A549 (cell line): ENCODE data around the gene CRYBB2. TPM values are rescaled to one million over a fixed set of nuclear protein-coding genes. Genes with fewer than 3 reads are reported as not detected.

Experiments
- ATAC-seq, 2 experiments: fragments of 200-7000 bp in 1 of 2; fragments of >200 bp in 1 of 2; cut with Nextera tagmentation in 1 of 2; cut with Tn5 transposase in 1 of 2; 3 replicates each; pipeline versions ENCODE4 v1.8.0 to v1.9.1; 2018 to 2020; ENCODE audit warnings: mild to moderate bottlenecking in 1 of 2, moderate library complexity in 1 of 2
- CTCF ChIA-PET: fragments of 300-600 bp; sonication (Branson Sonifier 250); formaldehyde crosslinking; extraction: SDS; loops from one replicate; lab custom pipeline; 2021; ENCODE audit warnings: antibody characterized with exemption, inconsistent platforms; lab: Yijun Ruan, JAX
- POLR2A ChIA-PET: fragments of 350-600 bp; formaldehyde crosslinking; extraction: SDS; loops from one replicate; lab custom pipeline; 2021; ENCODE audit warnings: antibody characterized with exemption, inconsistent platforms; lab: Yijun Ruan, JAX
- DNase-seq, 2 experiments: peaks; one replicate each; pipeline versions ENCODE4 v3.0.0 to v3.0.0-alpha.2; 2011 to 2016; ENCODE audit warnings: low read depth in 1 of 2, low spot score in 1 of 2
- FAIRE-seq: peaks from 2 replicates; lab custom pipeline; 2011; peaks lifted over from hg19 to GRCh38; lab: Jason Lieb, UNC
- H3K27ac ChIP-seq, 2 experiments: fragments of >200 bp; sonication (Bioruptor Twin); formaldehyde crosslinking; 3 replicates each; pipeline ENCODE4 v1.5.1; 2016 to 2017
- H3K4me1 ChIP-seq: fragments of >200 bp; sonication (Bioruptor Twin); formaldehyde crosslinking; 3 replicates; pipeline ENCODE4 v1.6.1; 2016
- H3K4me2 ChIP-seq: fragments of >200 bp; sonication (Bioruptor Twin); formaldehyde crosslinking; 3 replicates; pipeline ENCODE4 v1.6.1; 2016
- H3K4me3 ChIP-seq: fragments of >200 bp; sonication (Bioruptor Twin); formaldehyde crosslinking; 3 replicates; pipeline ENCODE4 v1.5.1; 2016
- H3K9me3 ChIP-seq: fragments of >200 bp; sonication (Bioruptor Twin); formaldehyde crosslinking; 3 replicates; pipeline ENCODE4 v1.6.1; 2016
- CBX8 ChIP-seq: fragments of 200-600 bp; sonication (generic); IDR thresholded peaks from 2 replicates; pipeline ENCODE4 v1.6.1; 2016
- CHD4 ChIP-seq: fragments of 200-600 bp; sonication (generic); IDR thresholded peaks from 2 replicates; pipeline ENCODE4 v1.6.1; 2016; ENCODE audit warnings: antibody characterized with exemption, mild to moderate bottlenecking, borderline replicate concordance
- EP300 ChIP-seq, 2 experiments: fragments of >200 bp; sonication (Bioruptor Twin); formaldehyde crosslinking; IDR thresholded peaks; 2 replicates in 1 of 2; 3 replicates in 1 of 2; pipeline ENCODE4 v1.6.1; 2016 to 2017
- ESRRA ChIP-seq: fragments of 150-350 bp; IDR thresholded peaks from 2 replicates; pipeline ENCODE4 v1.6.1; 2014; ENCODE audit warnings: mild to moderate bottlenecking, low read length, borderline replicate concordance
- HOXA7 ChIP-seq: fragments of 250-450 bp; sonication (Bioruptor Pico); IDR thresholded peaks from 2 replicates; pipeline ENCODE4 v1.5.0; 2020; ENCODE audit warnings: mild to moderate bottlenecking, moderate library complexity
- HOXB5 ChIP-seq: fragments of 250-450 bp; sonication (Bioruptor Pico); IDR thresholded peaks from 2 replicates; pipeline ENCODE4 v1.5.0; 2020; ENCODE audit warnings: mild to moderate bottlenecking, moderate library complexity
- JUNB ChIP-seq: fragments of >200 bp; sonication (Bioruptor Twin); formaldehyde crosslinking; IDR thresholded peaks from 2 replicates; pipeline ENCODE4 v1.6.1; 2016
- KDM1A ChIP-seq: fragments of 200-600 bp; sonication (generic); IDR thresholded peaks from 2 replicates; pipeline ENCODE4 v1.6.1; 2016; ENCODE audit warnings: low read depth, mild to moderate bottlenecking
- MAFK ChIP-seq: fragments of 450-650 bp; IDR thresholded peaks from 2 replicates; pipeline ENCODE4 v1.6.1; 2014; ENCODE audit not compliant: partially characterized antibody
- MAZ ChIP-seq: fragments of 150-350 bp; IDR thresholded peaks from 2 replicates; pipeline ENCODE4 v1.6.1; 2014; ENCODE audit warnings: antibody characterized with exemption, low read depth, low read length, borderline replicate concordance
- POLR2A ChIP-seq: IDR thresholded peaks from 2 replicates; pipeline ENCODE4 v1.6.1; 2012; ENCODE audit warnings: mild to moderate bottlenecking, low read length
- SREBF2 ChIP-seq: fragments of 450-650 bp; IDR thresholded peaks from 2 replicates; pipeline ENCODE4 v1.6.1; 2014; ENCODE audit warnings: mild to moderate bottlenecking, moderate library complexity
- ZC3H11A ChIP-seq: fragments of 450-650 bp; IDR thresholded peaks from 2 replicates; pipeline ENCODE4 v1.6.1; 2014; ENCODE audit warnings: antibody characterized with exemption, mild to moderate bottlenecking
- ZFP36 ChIP-seq: fragments of 450-650 bp; IDR thresholded peaks from 2 replicates; pipeline ENCODE4 v1.6.1; 2014; ENCODE audit warnings: borderline replicate concordance; ENCODE audit not compliant: partially characterized antibody
- WGBS: methylation state at CpG from one replicate; pipeline ENCODE4 v1.1.6; 2017; ENCODE audit errors: missing lambda C conversion rate; 5-methylcytosine and 5-hydroxymethylcytosine counted together
- polyA plus RNA-seq, 4 experiments: library from polyadenylated mRNA; depleted of rRNA in 3 of 4; stranded (reverse); fragments of >200 nt; fragmentation: RNase III in 1 of 4; extraction: RNeasy Plus Mini Kit Qiagen cat#74134 plus additional on column Dnase treatment in 1 of 4; gene quantifications; 2 replicates in 3 of 4; 3 replicates in 1 of 4; pipeline ENCODE4 v1.2.3, GENCODE V29; 2011 to 2017
- TF ChIP-seq, protein P1 (sequence below): IDR thresholded peaks from 2 replicates; pipeline ENCODE4 v1.6.1; 2012; ENCODE audit warnings: low read depth, borderline replicate concordance
- TF ChIP-seq, protein P2 (sequence below): fragments of 200-600 bp; sonication (generic); IDR thresholded peaks from 2 replicates; pipeline ENCODE4 v1.6.1; 2016; ENCODE audit warnings: antibody characterized with exemption, mild to moderate bottlenecking, moderate library complexity
- TF ChIP-seq, protein P3 (sequence below): fragments of >200 bp; sonication (Bioruptor Twin); formaldehyde crosslinking; IDR thresholded peaks from 3 replicates; pipeline ENCODE4 v1.6.1; 2016
- TF ChIP-seq, protein P4 (sequence below): fragments of 250-450 bp; sonication (Bioruptor Pico); IDR thresholded peaks from 2 replicates; pipeline ENCODE4 v1.5.0; 2020; ENCODE audit warnings: low read depth, mild to moderate bottlenecking, moderate library complexity
- TF ChIP-seq, protein P5 (sequence below): fragments of 250-450 bp; sonication (Bioruptor Pico); IDR thresholded peaks from 2 replicates; pipeline ENCODE4 v1.5.0; 2021; ENCODE audit warnings: mild to moderate bottlenecking, moderate library complexity, borderline replicate concordance

The CRYBB2 gene
- polyA plus RNA-seq, 2 of the 4 experiments (the other 2 are of a cell fraction), result not detected

DNA sequence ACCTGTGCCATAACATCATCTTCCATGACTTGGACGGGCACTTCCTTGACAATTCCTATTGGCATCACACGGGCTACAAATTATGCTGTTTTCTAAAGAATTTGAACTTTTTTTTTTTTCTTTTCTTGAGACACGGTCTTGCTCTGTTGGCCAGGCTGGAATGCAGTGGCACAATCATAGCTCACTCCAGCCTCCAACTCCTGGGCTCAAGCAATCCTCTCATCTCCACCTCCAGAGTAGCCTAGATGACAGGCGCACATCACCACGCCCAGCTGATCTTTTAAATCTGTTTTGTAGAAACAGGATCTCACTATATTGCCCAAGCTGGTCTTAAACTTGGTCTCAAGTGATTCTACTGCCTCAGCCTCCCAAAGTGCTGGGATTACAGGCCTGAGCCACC lies 23.1 kb upstream of the CRYBB2 start (continued):
- no peak for TF ChIP-seq MAZ

DNA sequence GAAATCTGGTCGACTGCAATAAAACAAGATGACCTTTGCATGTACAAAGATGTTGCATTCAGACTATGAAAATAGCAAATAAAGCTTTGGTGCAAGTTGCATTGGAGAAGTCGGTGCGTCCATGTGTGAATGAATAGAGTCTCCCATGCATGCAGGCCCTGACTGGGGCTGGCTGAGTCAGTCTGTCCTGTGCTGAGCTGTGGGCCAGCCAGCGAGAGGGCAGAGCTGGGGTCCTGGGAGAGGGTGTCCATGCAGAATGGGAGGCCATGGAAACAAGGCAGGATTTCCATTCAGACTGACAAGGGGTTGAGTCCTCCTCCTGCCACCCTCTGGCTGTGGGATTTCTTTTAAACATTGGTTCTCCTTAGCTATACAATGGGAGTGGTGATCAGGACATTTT lies 22.1 kb upstream of the CRYBB2 start:
- Histone ChIP-seq H3K4me3 (no peak overlapping the region), H3K4me2 (no peak overlapping the region), H3K9me3 (no peaks in the 10 kb centered on the region), H3K27ac (no peak overlapping the region), H3K4me1 (no peaks in the 10 kb centered on the region)
- POLR2A ChIA-PET, result no interaction called here
- ATAC-seq, result no peak
- DNase-seq, result no peak
- TF ChIP-seq, protein P1, sequence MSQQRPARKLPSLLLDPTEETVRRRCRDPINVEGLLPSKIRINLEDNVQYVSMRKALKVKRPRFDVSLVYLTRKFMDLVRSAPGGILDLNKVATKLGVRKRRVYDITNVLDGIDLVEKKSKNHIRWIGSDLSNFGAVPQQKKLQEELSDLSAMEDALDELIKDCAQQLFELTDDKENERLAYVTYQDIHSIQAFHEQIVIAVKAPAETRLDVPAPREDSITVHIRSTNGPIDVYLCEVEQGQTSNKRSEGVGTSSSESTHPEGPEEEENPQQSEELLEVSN, result no peak
- TF ChIP-seq, protein P2, sequence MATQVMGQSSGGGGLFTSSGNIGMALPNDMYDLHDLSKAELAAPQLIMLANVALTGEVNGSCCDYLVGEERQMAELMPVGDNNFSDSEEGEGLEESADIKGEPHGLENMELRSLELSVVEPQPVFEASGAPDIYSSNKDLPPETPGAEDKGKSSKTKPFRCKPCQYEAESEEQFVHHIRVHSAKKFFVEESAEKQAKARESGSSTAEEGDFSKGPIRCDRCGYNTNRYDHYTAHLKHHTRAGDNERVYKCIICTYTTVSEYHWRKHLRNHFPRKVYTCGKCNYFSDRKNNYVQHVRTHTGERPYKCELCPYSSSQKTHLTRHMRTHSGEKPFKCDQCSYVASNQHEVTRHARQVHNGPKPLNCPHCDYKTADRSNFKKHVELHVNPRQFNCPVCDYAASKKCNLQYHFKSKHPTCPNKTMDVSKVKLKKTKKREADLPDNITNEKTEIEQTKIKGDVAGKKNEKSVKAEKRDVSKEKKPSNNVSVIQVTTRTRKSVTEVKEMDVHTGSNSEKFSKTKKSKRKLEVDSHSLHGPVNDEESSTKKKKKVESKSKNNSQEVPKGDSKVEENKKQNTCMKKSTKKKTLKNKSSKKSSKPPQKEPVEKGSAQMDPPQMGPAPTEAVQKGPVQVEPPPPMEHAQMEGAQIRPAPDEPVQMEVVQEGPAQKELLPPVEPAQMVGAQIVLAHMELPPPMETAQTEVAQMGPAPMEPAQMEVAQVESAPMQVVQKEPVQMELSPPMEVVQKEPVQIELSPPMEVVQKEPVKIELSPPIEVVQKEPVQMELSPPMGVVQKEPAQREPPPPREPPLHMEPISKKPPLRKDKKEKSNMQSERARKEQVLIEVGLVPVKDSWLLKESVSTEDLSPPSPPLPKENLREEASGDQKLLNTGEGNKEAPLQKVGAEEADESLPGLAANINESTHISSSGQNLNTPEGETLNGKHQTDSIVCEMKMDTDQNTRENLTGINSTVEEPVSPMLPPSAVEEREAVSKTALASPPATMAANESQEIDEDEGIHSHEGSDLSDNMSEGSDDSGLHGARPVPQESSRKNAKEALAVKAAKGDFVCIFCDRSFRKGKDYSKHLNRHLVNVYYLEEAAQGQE, result no peak
- TF ChIP-seq, protein P3, sequence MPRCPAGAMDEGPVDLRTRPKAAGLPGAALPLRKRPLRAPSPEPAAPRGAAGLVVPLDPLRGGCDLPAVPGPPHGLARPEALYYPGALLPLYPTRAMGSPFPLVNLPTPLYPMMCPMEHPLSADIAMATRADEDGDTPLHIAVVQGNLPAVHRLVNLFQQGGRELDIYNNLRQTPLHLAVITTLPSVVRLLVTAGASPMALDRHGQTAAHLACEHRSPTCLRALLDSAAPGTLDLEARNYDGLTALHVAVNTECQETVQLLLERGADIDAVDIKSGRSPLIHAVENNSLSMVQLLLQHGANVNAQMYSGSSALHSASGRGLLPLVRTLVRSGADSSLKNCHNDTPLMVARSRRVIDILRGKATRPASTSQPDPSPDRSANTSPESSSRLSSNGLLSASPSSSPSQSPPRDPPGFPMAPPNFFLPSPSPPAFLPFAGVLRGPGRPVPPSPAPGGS, result no peak
- TF ChIP-seq HOXA7 (no peak), CHD4 (no peak), JUNB (no peak), ESRRA (no peak), ZFP36 (no peak), MAFK (no peak), KDM1A (no peak), EP300 (IDR thresholded peaks at IDR 0.05) (no peak), ZC3H11A (no peak), POLR2A (no peak), CBX8 (no peak), SREBF2 (no peak), HOXB5 (no peak)
- TF ChIP-seq, protein P4, sequence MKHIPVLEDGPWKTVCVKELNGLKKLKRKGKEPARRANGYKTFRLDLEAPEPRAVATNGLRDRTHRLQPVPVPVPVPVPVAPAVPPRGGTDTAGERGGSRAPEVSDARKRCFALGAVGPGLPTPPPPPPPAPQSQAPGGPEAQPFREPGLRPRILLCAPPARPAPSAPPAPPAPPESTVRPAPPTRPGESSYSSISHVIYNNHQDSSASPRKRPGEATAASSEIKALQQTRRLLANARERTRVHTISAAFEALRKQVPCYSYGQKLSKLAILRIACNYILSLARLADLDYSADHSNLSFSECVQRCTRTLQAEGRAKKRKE (CRISPR knock-in tag), result no peak
- TF ChIP-seq, protein P5, sequence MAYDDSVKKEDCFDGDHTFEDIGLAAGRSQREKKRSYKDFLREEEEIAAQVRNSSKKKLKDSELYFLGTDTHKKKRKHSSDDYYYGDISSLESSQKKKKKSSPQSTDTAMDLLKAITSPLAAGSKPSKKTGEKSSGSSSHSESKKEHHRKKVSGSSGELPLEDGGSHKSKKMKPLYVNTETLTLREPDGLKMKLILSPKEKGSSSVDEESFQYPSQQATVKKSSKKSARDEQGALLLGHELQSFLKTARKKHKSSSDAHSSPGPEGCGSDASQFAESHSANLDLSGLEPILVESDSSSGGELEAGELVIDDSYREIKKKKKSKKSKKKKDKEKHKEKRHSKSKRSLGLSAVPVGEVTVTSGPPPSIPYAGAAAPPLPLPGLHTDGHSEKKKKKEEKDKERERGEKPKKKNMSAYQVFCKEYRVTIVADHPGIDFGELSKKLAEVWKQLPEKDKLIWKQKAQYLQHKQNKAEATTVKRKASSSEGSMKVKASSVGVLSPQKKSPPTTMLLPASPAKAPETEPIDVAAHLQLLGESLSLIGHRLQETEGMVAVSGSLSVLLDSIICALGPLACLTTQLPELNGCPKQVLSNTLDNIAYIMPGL, result no peak
- CTCF ChIA-PET, result interaction anchor here (0.5 to 1.0 kb wide), 2 partner anchors 178 to 581 kb away, joined by 3 read pairs; no protein-coding TSS in a partner anchor
- 80% methylated on average over 4 of the region's 4 CpGs for WGBS
- no peak for FAIRE-seq
